22Rv1 (cell line): ENCODE results near the gene COMMD1.

ENCODE experiments used
- ZFX ChIP-seq: fragments of 450-650 bp; IDR thresholded peaks from 2 replicates; pipeline ENCODE4 v1.6.1; 2017; ENCODE audit warnings: antibody characterized with exemption, borderline replicate concordance
- TF ChIP-seq, protein P1 (sequence below): fragments of 450-650 bp; IDR thresholded peaks from 2 replicates; pipeline ENCODE4 v1.5.1; 2017; ENCODE audit warnings: mild to moderate bottlenecking

DNA sequence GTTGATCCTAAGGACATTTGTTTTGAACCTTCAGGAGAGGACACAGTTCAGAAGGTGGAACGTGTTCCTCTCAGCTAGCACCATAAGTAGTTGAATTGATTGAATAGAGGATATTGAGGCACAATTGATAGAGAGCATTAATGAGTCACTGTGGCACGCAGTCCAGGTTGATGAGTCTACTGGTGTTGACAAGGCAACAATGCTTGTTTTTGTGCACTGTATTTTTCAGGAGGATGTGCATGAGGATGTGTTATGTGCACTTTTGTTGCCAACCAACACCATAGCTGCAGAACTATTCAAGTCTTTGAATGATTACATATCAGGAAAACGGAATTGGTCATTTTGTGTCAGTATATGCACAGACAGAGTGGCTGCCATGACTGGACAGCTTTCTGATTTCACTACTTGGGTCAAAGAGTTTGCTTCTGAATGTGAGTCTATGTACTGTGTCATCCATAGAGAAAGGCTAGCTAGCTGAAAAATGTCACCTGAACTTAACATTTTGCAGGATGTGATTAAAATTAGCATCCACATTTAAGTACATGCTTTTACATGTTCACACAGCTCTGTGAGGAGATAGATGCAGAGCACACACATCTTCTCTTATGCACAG lies 150.4 kb downstream of the COMMD1 start:
- TF ChIP-seq, protein P1, sequence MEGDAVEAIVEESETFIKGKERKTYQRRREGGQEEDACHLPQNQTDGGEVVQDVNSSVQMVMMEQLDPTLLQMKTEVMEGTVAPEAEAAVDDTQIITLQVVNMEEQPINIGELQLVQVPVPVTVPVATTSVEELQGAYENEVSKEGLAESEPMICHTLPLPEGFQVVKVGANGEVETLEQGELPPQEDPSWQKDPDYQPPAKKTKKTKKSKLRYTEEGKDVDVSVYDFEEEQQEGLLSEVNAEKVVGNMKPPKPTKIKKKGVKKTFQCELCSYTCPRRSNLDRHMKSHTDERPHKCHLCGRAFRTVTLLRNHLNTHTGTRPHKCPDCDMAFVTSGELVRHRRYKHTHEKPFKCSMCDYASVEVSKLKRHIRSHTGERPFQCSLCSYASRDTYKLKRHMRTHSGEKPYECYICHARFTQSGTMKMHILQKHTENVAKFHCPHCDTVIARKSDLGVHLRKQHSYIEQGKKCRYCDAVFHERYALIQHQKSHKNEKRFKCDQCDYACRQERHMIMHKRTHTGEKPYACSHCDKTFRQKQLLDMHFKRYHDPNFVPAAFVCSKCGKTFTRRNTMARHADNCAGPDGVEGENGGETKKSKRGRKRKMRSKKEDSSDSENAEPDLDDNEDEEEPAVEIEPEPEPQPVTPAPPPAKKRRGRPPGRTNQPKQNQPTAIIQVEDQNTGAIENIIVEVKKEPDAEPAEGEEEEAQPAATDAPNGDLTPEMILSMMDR: no peak
- TF ChIP-seq ZFX: no peak
